A673 (cell line): Measurements from ENCODE around the gene DDHD1.

Source experiments
- CTCF ChIP-seq: fragments of 300-800, 200-600 bp; sonication (generic); conservative IDR thresholded peaks from 2 replicates; pipeline ENCODE4 v1.5.1; 2017; ENCODE audit warnings: low read depth, mild to moderate bottlenecking, antibody characterized with exemption, low read length, moderate library complexity, mixed read lengths
- EZH2 ChIP-seq: fragments of 200-600 bp; sonication (generic); IDR thresholded peaks from 2 replicates; pipeline ENCODE4 v1.6.1; 2017; ENCODE audit warnings: borderline replicate concordance, low read depth, mild to moderate bottlenecking, mixed read lengths, antibody characterized with exemption, low read length; ENCODE audit not compliant: poor library complexity, severe bottlenecking

GRCh38 chr14:53156238-53156637, 3.1 kb upstream of the DDHD1 start:
- TF ChIP-seq CTCF = no peak
- no peak for TF ChIP-seq EZH2
